GM12878 (cell line): ENCODE measurements around the gene SRCIN1.
"Not testable (repeated sequence)": the region's sequence is repeated elsewhere in the genome, so short reads cannot be mapped to it uniquely, and the experiment has no call there.

Experiments used
- EGR1 ChIP-seq, 2 experiments: IDR thresholded peaks; 1 replicate in 1 of 2; 2 replicates in 1 of 2; pipeline ENCODE4 v1.6.1; 2011 to 2012; ENCODE audit warnings: low read depth in 2 of 2, low read length in 2 of 2, borderline replicate concordance in 1 of 2, mild to moderate bottlenecking in 1 of 2, moderate library complexity in 1 of 2
- EZH2 ChIP-seq: IDR thresholded peaks from 2 replicates; pipeline ENCODE4 v1.6.1; 2012; ENCODE audit warnings: low read depth, mild to moderate bottlenecking, control low read depth, inconsistent platforms, low read length, borderline replicate concordance; ENCODE audit not compliant: control insufficient read depth
- KDM1A ChIP-seq: fragments of 200-600 bp; sonication (generic); IDR thresholded peaks from 2 replicates; pipeline ENCODE4 v1.6.1; 2016; ENCODE audit warnings: borderline replicate concordance
- SMC3 ChIP-seq: IDR thresholded peaks from 2 replicates; pipeline ENCODE4 v1.6.1; 2011; ENCODE audit warnings: low read length, improper control_type of control experiment, borderline replicate concordance
- SRF ChIP-seq, 2 experiments: IDR thresholded peaks; 2 replicates each; pipeline ENCODE4 v1.6.1; 2011; ENCODE audit warnings: low read depth in 2 of 2, low read length in 2 of 2, mild to moderate bottlenecking in 1 of 2, moderate library complexity in 1 of 2
- SUZ12 ChIP-seq: fragments of 200-600 bp; sonication (generic); IDR thresholded peaks from one replicate; pipeline ENCODE4 v1.6.1; 2018; ENCODE audit warnings: antibody characterized with exemption, mild to moderate bottlenecking; ENCODE audit not compliant: unreplicated experiment
- ZBTB40 ChIP-seq: fragments of 450-650 bp; IDR thresholded peaks from 2 replicates; pipeline ENCODE4 v1.6.1; 2016; ENCODE audit warnings: mild to moderate bottlenecking, moderate library complexity, borderline replicate concordance
- ZZZ3 ChIP-seq: IDR thresholded peaks from 2 replicates; pipeline ENCODE4 v1.6.1; 2011; ENCODE audit warnings: low read depth; ENCODE audit not compliant: control insufficient read depth, insufficient read length
- TF ChIP-seq, protein P1 (sequence below): fragments of 450-650 bp; IDR thresholded peaks from 2 replicates; pipeline ENCODE4 v1.6.1; 2018; ENCODE audit warnings: mild to moderate bottlenecking, low read depth, moderate library complexity; ENCODE audit not compliant: partially characterized antibody
- TF ChIP-seq, protein P2 (sequence below), 3 experiments: IDR thresholded peaks in 2 of 3; conservative IDR thresholded peaks in 1 of 3; 2 replicates each; pipeline ENCODE4 v1.5.1; 2011; ENCODE audit warnings: low read depth in 3 of 3, low read length in 3 of 3, mild to moderate bottlenecking in 3 of 3, control low read depth in 2 of 3, moderate library complexity in 2 of 3, inconsistent platforms in 1 of 3, mixed read lengths in 1 of 3; ENCODE audit not compliant: control insufficient read depth in 2 of 3, insufficient read depth in 1 of 3; ENCODE audit errors: extremely low read depth in 1 of 3
- TF ChIP-seq, protein P3 (sequence below): fragments of 450-650 bp; IDR thresholded peaks from 2 replicates; pipeline ENCODE4 v1.6.1; 2016; ENCODE audit warnings: mild to moderate bottlenecking
- TF ChIP-seq, protein P4 (sequence below): fragments of 450-650 bp; IDR thresholded peaks from 2 replicates; pipeline ENCODE4 v1.6.1; 2017; ENCODE audit warnings: borderline replicate concordance

GRCh38 chr17:38503286-38503913, 102.4 kb downstream of the SRCIN1 start:
- TF ChIP-seq EGR1 (IDR thresholded peaks at IDR 0.05; ENCODE audit: borderline replicate concordance in 1 of 2, low read depth in 2 of 2, low read length in 2 of 2); EZH2; SRF (IDR thresholded peaks at IDR 0.05; ENCODE audit: low read depth in 2 of 2, low read length in 2 of 2); ZBTB40; KDM1A; SUZ12; SMC3; ZZZ3: not testable (repeated sequence)
- TF ChIP-seq, protein P1, sequence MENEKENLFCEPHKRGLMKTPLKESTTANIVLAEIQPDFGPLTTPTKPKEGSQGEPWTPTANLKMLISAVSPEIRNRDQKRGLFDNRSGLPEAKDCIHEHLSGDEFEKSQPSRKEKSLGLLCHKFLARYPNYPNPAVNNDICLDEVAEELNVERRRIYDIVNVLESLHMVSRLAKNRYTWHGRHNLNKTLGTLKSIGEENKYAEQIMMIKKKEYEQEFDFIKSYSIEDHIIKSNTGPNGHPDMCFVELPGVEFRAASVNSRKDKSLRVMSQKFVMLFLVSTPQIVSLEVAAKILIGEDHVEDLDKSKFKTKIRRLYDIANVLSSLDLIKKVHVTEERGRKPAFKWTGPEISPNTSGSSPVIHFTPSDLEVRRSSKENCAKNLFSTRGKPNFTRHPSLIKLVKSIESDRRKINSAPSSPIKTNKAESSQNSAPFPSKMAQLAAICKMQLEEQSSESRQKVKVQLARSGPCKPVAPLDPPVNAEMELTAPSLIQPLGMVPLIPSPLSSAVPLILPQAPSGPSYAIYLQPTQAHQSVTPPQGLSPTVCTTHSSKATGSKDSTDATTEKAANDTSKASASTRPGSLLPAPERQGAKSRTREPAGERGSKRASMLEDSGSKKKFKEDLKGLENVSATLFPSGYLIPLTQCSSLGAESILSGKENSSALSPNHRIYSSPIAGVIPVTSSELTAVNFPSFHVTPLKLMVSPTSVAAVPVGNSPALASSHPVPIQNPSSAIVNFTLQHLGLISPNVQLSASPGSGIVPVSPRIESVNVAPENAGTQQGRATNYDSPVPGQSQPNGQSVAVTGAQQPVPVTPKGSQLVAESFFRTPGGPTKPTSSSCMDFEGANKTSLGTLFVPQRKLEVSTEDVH, result not testable (repeated sequence)
- TF ChIP-seq, protein P2, sequence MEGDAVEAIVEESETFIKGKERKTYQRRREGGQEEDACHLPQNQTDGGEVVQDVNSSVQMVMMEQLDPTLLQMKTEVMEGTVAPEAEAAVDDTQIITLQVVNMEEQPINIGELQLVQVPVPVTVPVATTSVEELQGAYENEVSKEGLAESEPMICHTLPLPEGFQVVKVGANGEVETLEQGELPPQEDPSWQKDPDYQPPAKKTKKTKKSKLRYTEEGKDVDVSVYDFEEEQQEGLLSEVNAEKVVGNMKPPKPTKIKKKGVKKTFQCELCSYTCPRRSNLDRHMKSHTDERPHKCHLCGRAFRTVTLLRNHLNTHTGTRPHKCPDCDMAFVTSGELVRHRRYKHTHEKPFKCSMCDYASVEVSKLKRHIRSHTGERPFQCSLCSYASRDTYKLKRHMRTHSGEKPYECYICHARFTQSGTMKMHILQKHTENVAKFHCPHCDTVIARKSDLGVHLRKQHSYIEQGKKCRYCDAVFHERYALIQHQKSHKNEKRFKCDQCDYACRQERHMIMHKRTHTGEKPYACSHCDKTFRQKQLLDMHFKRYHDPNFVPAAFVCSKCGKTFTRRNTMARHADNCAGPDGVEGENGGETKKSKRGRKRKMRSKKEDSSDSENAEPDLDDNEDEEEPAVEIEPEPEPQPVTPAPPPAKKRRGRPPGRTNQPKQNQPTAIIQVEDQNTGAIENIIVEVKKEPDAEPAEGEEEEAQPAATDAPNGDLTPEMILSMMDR (IDR thresholded peaks at IDR 0.05 in 2 of 3, conservative IDR thresholded peaks at IDR 0.05 in 1 of 3; ENCODE audit: control insufficient read depth in 2 of 3, extremely low read depth in 1 of 3, insufficient read depth in 1 of 3, low read depth in 3 of 3, low read length in 3 of 3), result not testable (repeated sequence)
- TF ChIP-seq, protein P3, sequence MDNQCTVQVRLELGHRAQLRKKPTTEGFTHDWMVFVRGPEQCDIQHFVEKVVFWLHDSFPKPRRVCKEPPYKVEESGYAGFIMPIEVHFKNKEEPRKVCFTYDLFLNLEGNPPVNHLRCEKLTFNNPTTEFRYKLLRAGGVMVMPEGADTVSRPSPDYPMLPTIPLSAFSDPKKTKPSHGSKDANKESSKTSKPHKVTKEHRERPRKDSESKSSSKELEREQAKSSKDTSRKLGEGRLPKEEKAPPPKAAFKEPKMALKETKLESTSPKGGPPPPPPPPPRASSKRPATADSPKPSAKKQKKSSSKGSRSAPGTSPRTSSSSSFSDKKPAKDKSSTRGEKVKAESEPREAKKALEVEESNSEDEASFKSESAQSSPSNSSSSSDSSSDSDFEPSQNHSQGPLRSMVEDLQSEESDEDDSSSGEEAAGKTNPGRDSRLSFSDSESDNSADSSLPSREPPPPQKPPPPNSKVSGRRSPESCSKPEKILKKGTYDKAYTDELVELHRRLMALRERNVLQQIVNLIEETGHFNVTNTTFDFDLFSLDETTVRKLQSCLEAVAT, result not testable (repeated sequence)
- TF ChIP-seq, protein P4, sequence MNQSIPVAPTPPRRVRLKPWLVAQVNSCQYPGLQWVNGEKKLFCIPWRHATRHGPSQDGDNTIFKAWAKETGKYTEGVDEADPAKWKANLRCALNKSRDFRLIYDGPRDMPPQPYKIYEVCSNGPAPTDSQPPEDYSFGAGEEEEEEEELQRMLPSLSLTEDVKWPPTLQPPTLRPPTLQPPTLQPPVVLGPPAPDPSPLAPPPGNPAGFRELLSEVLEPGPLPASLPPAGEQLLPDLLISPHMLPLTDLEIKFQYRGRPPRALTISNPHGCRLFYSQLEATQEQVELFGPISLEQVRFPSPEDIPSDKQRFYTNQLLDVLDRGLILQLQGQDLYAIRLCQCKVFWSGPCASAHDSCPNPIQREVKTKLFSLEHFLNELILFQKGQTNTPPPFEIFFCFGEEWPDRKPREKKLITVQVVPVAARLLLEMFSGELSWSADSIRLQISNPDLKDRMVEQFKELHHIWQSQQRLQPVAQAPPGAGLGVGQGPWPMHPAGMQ, result not testable (repeated sequence)
